ENCODE data around the gene CMTM2. TPM values are rescaled to one million over a fixed set of nuclear protein-coding genes. Genes with fewer than 3 reads are reported as not detected.

The CMTM2 gene
- total RNA-seq, 1 donor from 2014 or later, result not detected

DNA sequence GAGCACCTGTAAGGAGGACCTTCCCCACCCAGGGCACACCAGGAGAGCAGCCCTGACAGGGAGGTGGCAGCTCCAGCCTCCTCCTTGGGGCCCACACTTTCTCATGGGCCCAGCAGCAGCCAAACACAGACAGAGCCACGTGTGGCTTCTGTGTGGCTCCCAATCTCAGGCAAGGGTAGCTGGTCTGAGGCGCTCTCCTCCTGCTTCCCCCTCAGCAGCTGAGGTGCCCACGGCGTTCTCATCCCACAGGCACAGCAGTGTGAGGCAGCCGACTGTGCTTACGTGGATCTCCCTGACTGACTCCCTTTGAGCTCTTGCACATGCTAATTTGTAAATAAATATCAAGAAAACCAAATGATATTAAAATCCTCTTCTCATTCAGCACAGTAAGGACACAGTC, 56.1 kb downstream of the CMTM2 start:
- no peak for DNase-seq

- DNase-seq, result no peak
Observed at GRCh38 chr16:66636199-66636598, 56.9 kb downstream of the CMTM2 start.

- DNase-seq, result no peak
Observed at GRCh38 chr16:66637806-66638205, 58.5 kb downstream of the CMTM2 start.

Small RNA genes within 50 kb of the gene (small RNA-seq; reads per million reads assigned to genes)
- not detected for gene CKLF-CMTM1 (ENCODE audit: low replicate concordance)

Other genes starting within 250 kb of the CMTM2 start
- gene CDH5, start 212.8 kb upstream of the CMTM2 start, total RNA-seq, result 67.7 TPM
- not detected for gene BEAN1, start 152.2 kb upstream of the CMTM2 start, total RNA-seq
- gene TK2, start 29.3 kb upstream of the CMTM2 start, total RNA-seq, result 24.0 TPM
- gene CKLF, start 26.9 kb upstream of the CMTM2 start, total RNA-seq, result 48.1 TPM
- gene CMTM1, start 13.0 kb upstream of the CMTM2 start, total RNA-seq, result 6.4 TPM
- 35.5 TPM for gene CMTM3, start 25.2 kb downstream of the CMTM2 start, total RNA-seq
- 27.7 TPM for gene CMTM4, start 117.3 kb downstream of the CMTM2 start, total RNA-seq
- 143 TPM for gene DYNC1LI2, start 172.1 kb downstream of the CMTM2 start, total RNA-seq
- 0.41 TPM for gene TERB1, start 222.1 kb downstream of the CMTM2 start, total RNA-seq

Data from tongue (tissue), 3 donors.